Neuronal stem cell (in vitro differentiated cells): ENCODE measurements around the gene NAMPT. TPM values are rescaled to one million over a fixed set of nuclear protein-coding genes. Genes with fewer than 3 reads are reported as not detected.

Experiments
- DNase-seq: peaks from one replicate; pipeline ENCODE4 v3.0.0-alpha.2; 2013; ENCODE audit warnings: low spot score
- H2AFZ ChIP-seq: one replicate; pipeline ENCODE4 v1.6.1; 2013; ENCODE audit warnings: mild to moderate bottlenecking, low read length, inconsistent platforms
- H2AK5ac ChIP-seq: 2 replicates; pipeline ENCODE4 v1.6.1; 2013; ENCODE audit warnings: low read depth, mild to moderate bottlenecking, inconsistent platforms, low read length, moderate library complexity, mixed read lengths
- H2BK120ac ChIP-seq: 2 replicates; pipeline ENCODE4 v1.6.1; 2013; ENCODE audit warnings: low read depth, mild to moderate bottlenecking, inconsistent platforms, low read length, moderate library complexity, mixed read lengths
- H2BK12ac ChIP-seq: one replicate; pipeline ENCODE4 v1.6.1; 2013; ENCODE audit warnings: low read length, inconsistent platforms
- H2BK15ac ChIP-seq: 2 replicates; pipeline ENCODE4 v1.6.1; 2013; ENCODE audit warnings: mild to moderate bottlenecking, low read length, inconsistent platforms, mixed read lengths
- H2BK5ac ChIP-seq: one replicate; pipeline ENCODE4 v1.6.1; 2013; ENCODE audit warnings: inconsistent platforms, mild to moderate bottlenecking, low read length, moderate library complexity
- H3K14ac ChIP-seq: one replicate; pipeline ENCODE4 v1.6.1; 2013; ENCODE audit warnings: low read length, inconsistent platforms
- H3K18ac ChIP-seq: 2 replicates; pipeline ENCODE4 v1.6.1; 2013; ENCODE audit warnings: low read length, inconsistent platforms
- H3K23ac ChIP-seq: 2 replicates; pipeline ENCODE4 v1.6.1; 2013; ENCODE audit warnings: low read depth, mild to moderate bottlenecking, mixed read lengths, low read length, inconsistent platforms; ENCODE audit not compliant: poor library complexity
- H3K27ac ChIP-seq: replicated peaks from 3 replicates; pipeline ENCODE4 v1.5.1; 2013; ENCODE audit warnings: low read length, inconsistent platforms
- H3K27me3 ChIP-seq, 3 experiments: 2 replicates each; pipeline ENCODE4 v1.6.1; 2013; ENCODE audit warnings: low read length in 3 of 3, mild to moderate bottlenecking in 2 of 3, inconsistent platforms in 1 of 3, low read depth in 1 of 3, mixed read lengths in 1 of 3, moderate library complexity in 1 of 3; ENCODE audit not compliant: control insufficient read depth in 3 of 3, insufficient read depth in 3 of 3
- H3K36me3 ChIP-seq, 2 donors: replicated peaks in 1 of 2; 2 replicates each; pipeline ENCODE4 v1.6.1; 2013; ENCODE audit warnings: low read length in 2 of 2; ENCODE audit not compliant: control insufficient read depth in 2 of 2, insufficient read depth in 2 of 2
- H3K4ac ChIP-seq: 2 replicates; pipeline ENCODE4 v1.6.1; 2013; ENCODE audit warnings: inconsistent platforms, mild to moderate bottlenecking, low read length, moderate library complexity
- H3K4me1 ChIP-seq, 2 donors: 1 replicate in 1 of 2; 2 replicates in 1 of 2; pipeline ENCODE4 v1.6.1; 2013; ENCODE audit warnings: low read length in 2 of 2, low read depth in 1 of 2; ENCODE audit not compliant: control insufficient read depth in 2 of 2, insufficient read depth in 1 of 2
- H3K4me2 ChIP-seq: one replicate; pipeline ENCODE4 v1.6.1; 2013; ENCODE audit warnings: mild to moderate bottlenecking, low read length, inconsistent platforms; ENCODE audit not compliant: insufficient read depth, poor library complexity, severe bottlenecking
- H3K4me3 ChIP-seq, 2 donors: 2 replicates each; pipeline ENCODE4 v1.5.1; 2013; ENCODE audit warnings: low read length in 2 of 2, mild to moderate bottlenecking in 2 of 2, inconsistent platforms in 1 of 2, moderate library complexity in 1 of 2
- H3K79me1 ChIP-seq: one replicate; pipeline ENCODE4 v1.6.1; 2013; ENCODE audit warnings: low read depth, mild to moderate bottlenecking, inconsistent platforms, low read length, moderate library complexity
- H3K9ac ChIP-seq: one replicate; pipeline ENCODE4 v1.6.1; 2013; ENCODE audit warnings: mild to moderate bottlenecking, low read depth, low read length, inconsistent platforms; ENCODE audit not compliant: poor library complexity
- H3K9me3 ChIP-seq, 2 donors: replicated peaks in 1 of 2; 2 replicates each; pipeline versions ENCODE3 to v1.6.1; 2013; ENCODE audit warnings: low read length in 2 of 2, mild to moderate bottlenecking in 2 of 2, inconsistent platforms in 1 of 2, low read depth in 1 of 2, mixed read lengths in 1 of 2, moderate library complexity in 1 of 2; ENCODE audit not compliant: control insufficient read depth in 2 of 2, insufficient read depth in 1 of 2
- H4K8ac ChIP-seq: one replicate; pipeline ENCODE4 v1.6.1; 2013; ENCODE audit warnings: low read depth, mild to moderate bottlenecking, inconsistent platforms, low read length, moderate library complexity
- H4K91ac ChIP-seq: one replicate; pipeline ENCODE4 v1.6.1; 2013; ENCODE audit warnings: low read length, low read depth, mild to moderate bottlenecking, inconsistent platforms; ENCODE audit not compliant: poor library complexity
- WGBS, 2 donors: extraction: QIAGEN DNeasy Blood & Tissue Kit; methylation state at CpG; one replicate each; pipeline ENCODE4 v1.1.7; 2013; ENCODE audit warnings: missing lambda C conversion rate in 2 of 2, mixed read lengths in 1 of 2; ENCODE audit not compliant: insufficient read length in 2 of 2, insufficient replicate concordance in 1 of 2; ENCODE audit errors: extremely low coverage in 2 of 2; 5-methylcytosine and 5-hydroxymethylcytosine counted together
- polyA plus RNA-seq, 2 experiments: library from polyadenylated mRNA; stranded (reverse); fragments of 200-250 nt; gene quantifications; one replicate each; pipeline ENCODE4 v1.2.3, GENCODE V29; 2013

NAMPT gene
- polyA plus RNA-seq (2013, experiment 1 of 2), result 33.7 TPM
- 38.1 TPM for polyA plus RNA-seq (2013, experiment 2 of 2)

DNA sequence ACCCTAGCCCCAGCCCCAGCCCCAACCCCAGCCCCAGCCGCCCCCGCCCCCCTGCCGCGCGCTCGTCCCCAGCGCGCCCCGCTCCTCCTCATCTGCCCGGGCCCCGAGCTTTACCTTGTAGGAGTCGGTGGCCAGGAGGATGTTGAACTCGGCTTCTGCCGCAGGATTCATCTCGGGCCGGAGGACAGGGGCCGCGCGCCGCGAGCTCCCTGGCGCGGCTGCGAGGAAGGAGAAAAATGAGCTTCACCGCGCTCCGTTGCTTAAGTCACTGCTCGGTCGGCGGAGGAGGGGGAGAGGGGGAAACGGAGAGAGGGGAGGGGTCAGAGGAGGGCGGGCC is at the start of gene NAMPT:
NAMPT (minus strand) TSS at position 270 of the 337 bp plus-strand sequence; CDS start at position 171, 99 bp downstream.
- Histone ChIP-seq H2AFZ (peak within 1 kb of the TSS; percentile 81), H3K4me2 (peak within 1 kb of the TSS; percentile 80), H2BK5ac (peak within 1 kb of the TSS; percentile 93), H2BK12ac (no peak within 1 kb of the TSS), H2BK15ac (no peak within 1 kb of the TSS), H3K27me3 (no peaks in the 10 kb centered on the region), H3K36me3 (peaks cover 0 to 4% of the 10 kb centered on the region in 2 donors), H3K4me1 (peaks cover 3 to 5% of the 10 kb centered on the region in 2 donors), H3K27ac (peak within 1 kb of the TSS; percentile 99), H3K14ac (peak within 1 kb of the TSS; percentile 99), H2BK120ac (peak within 1 kb of the TSS; percentile 81), H3K4ac (no peak within 1 kb of the TSS), H4K8ac (peak within 1 kb of the TSS; percentile 23), H4K91ac (no peak within 1 kb of the TSS), H3K9ac (peak within 1 kb of the TSS; percentile 84), H3K18ac (peak within 1 kb of the TSS; percentile 97), H3K9me3 (no peaks in the 10 kb centered on the region), H2AK5ac (peak within 1 kb of the TSS; percentile 75), H3K79me1 (no peaks in the 10 kb centered on the region), H3K4me3 (peak within 1 kb of the TSS; percentile 61 to 90), H3K23ac (peak within 1 kb of the TSS; percentile 98)
- no CpG with 5 or more reads among the region's 32 CpGs for WGBS, 2 donors
- no peak for DNase-seq

DNA sequence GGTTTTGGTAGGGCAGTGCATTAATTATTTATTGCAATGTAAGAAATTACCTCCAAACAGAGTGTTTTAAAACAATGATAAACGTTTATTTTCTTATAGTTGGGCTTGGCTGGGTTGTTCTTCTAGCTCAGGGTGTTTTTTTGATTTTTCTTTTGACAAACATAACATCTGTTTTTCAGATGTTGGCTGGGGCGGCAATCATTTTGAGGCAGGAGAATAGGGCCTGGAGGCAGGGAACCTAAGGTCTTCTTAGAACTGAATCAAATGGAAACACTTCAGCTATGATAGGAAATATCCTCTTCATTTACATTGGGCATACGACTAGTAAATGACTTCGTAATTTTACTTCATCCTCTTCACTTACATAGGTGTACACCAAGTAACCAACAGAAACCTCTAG is 47.4 kb upstream of the NAMPT start:
- Histone ChIP-seq H3K14ac (no peak overlapping the region), H2BK120ac (no peak overlapping the region), H4K8ac (no peak overlapping the region), H3K9ac (no peak overlapping the region), H3K18ac (no peak overlapping the region), H3K4me1 (no peaks in the 10 kb centered on the region), H3K23ac (no peak overlapping the region), H3K9me3 (peaks cover 0 to 1% of the 10 kb centered on the region in 2 donors), H2BK15ac (no peak overlapping the region), H4K91ac (no peak overlapping the region), H2BK12ac (no peak overlapping the region), H3K4me3 (no peak overlapping the region), H3K27me3 (peaks cover 0 to 4% (median 0%) of the 10 kb centered on the region in 3 experiments), H3K79me1 (no peaks in the 10 kb centered on the region), H3K4ac (no peak overlapping the region), H3K27ac (no peak overlapping the region), H2BK5ac (no peak overlapping the region), H2AFZ (no peak overlapping the region), H3K36me3 (no peaks in the 10 kb centered on the region), H3K4me2 (no peak overlapping the region), H2AK5ac (no peak overlapping the region)
- no CpG with 5 or more reads among the region's 4 CpGs for WGBS, 2 donors
- DNase-seq, result no peak

DNA sequence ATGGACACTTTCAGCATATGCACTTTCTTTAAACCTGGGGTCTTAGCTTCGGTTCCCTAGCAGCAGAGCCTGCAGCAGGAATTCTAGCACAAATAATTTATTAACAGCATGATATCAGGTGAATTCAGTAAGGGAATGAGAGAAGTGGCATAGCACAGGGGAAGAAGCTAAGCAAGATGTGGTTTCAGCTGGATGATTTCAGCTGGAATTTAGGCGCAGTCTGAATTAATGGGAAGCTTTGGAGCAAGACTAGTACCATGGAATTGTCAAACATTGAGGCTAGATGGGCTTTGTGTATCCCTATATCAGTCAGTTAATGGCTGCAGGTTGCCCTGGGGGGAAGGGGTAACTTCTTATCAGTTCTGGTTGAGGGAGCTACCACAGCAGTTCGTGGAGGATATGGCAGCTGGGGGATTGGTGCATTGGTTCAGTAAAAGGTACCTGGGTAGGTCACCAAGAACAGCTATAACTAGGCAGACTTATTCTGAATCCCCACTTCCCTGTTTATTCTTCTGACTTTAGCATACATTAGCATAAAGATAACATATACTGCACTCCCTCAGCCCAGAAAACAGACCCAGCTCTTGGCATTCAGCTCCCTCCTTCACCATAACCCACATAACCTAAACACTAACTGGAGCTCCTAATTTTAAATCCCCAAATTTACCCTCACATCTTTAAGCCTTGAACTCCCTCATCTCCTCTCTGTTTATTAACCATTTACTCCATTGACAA is 46.8 kb upstream of the NAMPT start:
- Histone ChIP-seq H3K23ac (no peak overlapping the region), H2BK12ac (no peak overlapping the region), H3K9me3 (peaks cover 0 to 1% of the 10 kb centered on the region in 2 donors), H2BK5ac (no peak overlapping the region), H4K8ac (no peak overlapping the region), H2BK120ac (no peak overlapping the region), H3K14ac (no peak overlapping the region), H3K27me3 (peaks cover 0 to 4% (median 0%) of the 10 kb centered on the region in 3 experiments), H3K79me1 (no peaks in the 10 kb centered on the region), H3K4ac (no peak overlapping the region), H3K9ac (no peak overlapping the region), H2AK5ac (no peak overlapping the region), H2BK15ac (no peak overlapping the region), H3K4me2 (no peak overlapping the region), H3K4me1 (no peaks in the 10 kb centered on the region), H2AFZ (no peak overlapping the region), H4K91ac (no peak overlapping the region), H3K27ac (no peak overlapping the region), H3K4me3 (no peak overlapping the region), H3K18ac (no peak overlapping the region), H3K36me3 (no peaks in the 10 kb centered on the region)
- no CpG with 5 or more reads among the region's 3 CpGs for WGBS, 2 donors
- DNase-seq, result no peak

DNA sequence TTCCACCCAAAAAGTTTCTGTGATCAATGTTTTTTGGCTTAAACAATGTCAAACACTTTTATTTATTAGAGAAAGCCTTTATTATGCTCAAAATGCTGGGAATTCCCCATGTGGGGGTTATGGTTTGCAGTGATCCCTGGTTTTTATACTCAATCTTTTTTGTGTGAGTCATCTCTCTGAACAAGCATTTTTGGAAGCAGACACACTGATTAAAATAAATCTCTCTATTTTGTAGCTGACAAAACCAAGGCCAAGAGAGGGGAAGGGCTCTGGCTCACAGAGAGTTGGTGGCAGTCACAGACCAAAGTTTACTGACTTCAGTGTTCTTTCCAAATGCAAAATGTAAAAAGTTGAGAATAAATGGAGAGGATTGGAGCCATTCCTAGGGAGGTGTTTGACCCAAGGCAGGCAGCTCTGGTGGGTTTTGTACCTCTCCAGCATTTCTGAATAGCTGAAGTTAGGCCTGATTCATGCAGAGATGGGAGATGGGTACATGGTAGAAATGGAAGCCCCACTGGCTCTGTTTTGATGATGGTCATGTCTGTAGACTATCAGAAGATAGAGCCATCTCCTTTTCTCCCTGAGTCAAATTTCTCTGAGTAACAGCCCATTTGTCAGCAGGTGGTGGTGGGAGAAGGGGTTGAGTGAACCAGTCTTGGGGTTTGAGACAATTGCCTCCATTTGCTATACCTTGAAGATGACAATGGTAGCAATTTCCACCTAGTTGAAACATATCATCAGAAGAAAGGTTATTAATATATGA is 45.4 kb upstream of the NAMPT start:
- Histone ChIP-seq H3K36me3 (no peaks in the 10 kb centered on the region), H3K18ac (no peak overlapping the region), H2AK5ac (no peak overlapping the region), H3K4me3 (no peak overlapping the region), H2BK120ac (no peak overlapping the region), H3K9ac (no peak overlapping the region), H3K4me1 (no peaks in the 10 kb centered on the region), H3K4me2 (no peak overlapping the region), H3K27me3 (peaks cover 0 to 4% (median 0%) of the 10 kb centered on the region in 3 experiments), H2BK15ac (no peak overlapping the region), H3K27ac (no peak overlapping the region), H2BK12ac (no peak overlapping the region), H3K14ac (no peak overlapping the region), H2BK5ac (no peak overlapping the region), H4K8ac (no peak overlapping the region), H3K9me3 (no peaks in the 10 kb centered on the region), H2AFZ (no peak overlapping the region), H4K91ac (no peak overlapping the region), H3K4ac (no peak overlapping the region), H3K23ac (no peak overlapping the region), H3K79me1 (no peaks in the 10 kb centered on the region)
- DNase-seq, result no peak
